Pancreas (tissue), 10 donors: ENCODE measurements around the gene LHFPL3. TPM values are rescaled to one million over a fixed set of nuclear protein-coding genes. Genes with fewer than 3 reads are reported as not detected.
"Not testable (repeated sequence)": the region's sequence is repeated elsewhere in the genome, so short reads cannot be mapped to it uniquely, and the experiment has no call there.

ENCODE experiments used
- ATAC-seq, 4 donors: fragments of 200-7000 bp; cut with Tn5 transposase; one replicate each; pipeline versions ENCODE4 v1.8.0 to v1.9.1; 2020; ENCODE audit warnings: mild to moderate bottlenecking in 4 of 4, moderate library complexity in 4 of 4
- DNase-seq, 6 donors: peaks; one replicate each; pipeline ENCODE4 v3.0.0-alpha.2; 2020
- FAIRE-seq: peaks from 2 replicates; lab custom pipeline; 2012; peaks lifted over from hg19 to GRCh38; lab: Jason Lieb, UNC
- H3K27ac ChIP-seq, 4 donors: fragments of 200-600 bp; sonication (generic); 1 replicate in 3 of 4; 2 replicates in 1 of 4; pipeline versions ENCODE4 v1.5.0 to v1.8.0; 2020
- H3K27me3 ChIP-seq, 4 donors: fragments of 200-600 bp; one replicate each; pipeline ENCODE4 v1.8.0; 2021
- H3K36me3 ChIP-seq, 3 donors: fragments of 200-600 bp; sonication (generic) in 1 of 3; one replicate each; pipeline versions ENCODE4 v1.5.0 to v1.8.0; 2020 to 2021
- H3K4me1 ChIP-seq, 3 donors: fragments of 200-600 bp; one replicate each; pipeline ENCODE4 v1.8.0; 2021
- H3K4me3 ChIP-seq, 4 donors: fragments of 200-600 bp; sonication (generic) in 2 of 4; one replicate each; pipeline versions ENCODE4 v1.5.0 to v1.8.0; 2020 to 2021
- H3K9me3 ChIP-seq, 4 donors: fragments of 200-600 bp; one replicate each; pipeline ENCODE4 v1.8.0; 2021
- WGBS, 2 donors: extraction: QIAGEN DNeasy Blood & Tissue Kit; methylation state at CpG; one replicate each; pipeline ENCODE4 v1.1.7; 2013; 5-methylcytosine and 5-hydroxymethylcytosine counted together
- intact Hi-C, 3 donors: fragments of 100-400 bp; cut with DNase I; formaldehyde crosslinking; loops; one replicate each; pipeline versions ENCODE4 v1.11.1 to v1.14.2; 2022
- polyA plus RNA-seq, 2 donors: library from polyadenylated mRNA; stranded (reverse); fragments of 200-250 nt; gene quantifications; one replicate each; pipeline ENCODE4 v1.2.3, GENCODE V29; 2013
- total RNA-seq, 6 donors: library from RNA; stranded (reverse); fragmentation: NEBNext Ultra II Directional in 4 of 6; extraction: Animal tissue kit (Norgen Biotek cat#: 25700) in 4 of 6; gene quantifications; one replicate each; pipeline versions ENCODE4 v1.2.1 to v1.2.4, GENCODE V29; 2021 to 2023
- TF ChIP-seq, protein P1 (sequence below), 4 donors: fragments of 200-600 bp; sonication (generic) in 3 of 4; IDR thresholded peaks; one replicate each; pipeline versions ENCODE4 v1.5.0 to v1.8.0; 2021; ENCODE audit warnings: antibody characterized with exemption in 4 of 4
- donor health status: healthy with polysubstance abuse.
- donor health status: DM: no; HTN: no; CAD: no; lungs with moderate emphysema.
- donor health status: DM: no; HTN: no; CAD: no.
- donor health status: control.
- donor health status: control.
- donor health status: Bipolar disorder and iron deficiency.
- donor health status: DM: yes; HTN: yes; CAD: no.
- donor health status: DM: no; HTN: no; CAD: no.
- donor health status: DM: no; HTN: no; CAD: no.
- donor health status: DM: yes; HTN: yes; CAD: no.

LHFPL3 gene
- total and polyA plus RNA-seq, 8 donors, result not detected

DNA sequence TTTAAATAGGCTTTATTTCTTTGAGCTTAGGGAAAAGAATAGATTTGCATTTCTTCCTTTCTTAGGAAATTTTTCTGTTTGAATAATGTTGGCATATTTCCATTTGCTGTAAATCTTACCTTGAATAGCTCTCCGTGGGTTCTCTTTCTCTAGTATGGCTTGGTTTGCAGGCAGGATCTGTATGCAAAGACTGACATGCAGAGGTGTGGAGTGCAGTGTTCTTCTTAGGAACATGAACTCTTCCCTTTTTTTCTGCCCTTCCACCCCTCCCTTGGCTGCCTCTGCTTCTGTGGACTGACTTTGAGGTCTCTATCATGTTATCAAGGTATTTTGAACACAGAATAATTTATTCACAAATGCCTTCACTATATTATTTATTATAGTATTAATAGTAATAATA is 222.8 kb downstream of the LHFPL3 start:
- WGBS, 2 donors, result 35 to 54% methylated on average over 1 of the region's 1 CpG
- intact Hi-C loops, result no loop called here
- H3K4me1 ChIP-seq, result no peaks in the 10 kb centered on the region
- no peak for DNase-seq
- no peak for FAIRE-seq
- H3K9me3 ChIP-seq, result no peaks in the 10 kb centered on the region
- TF ChIP-seq, protein P1, sequence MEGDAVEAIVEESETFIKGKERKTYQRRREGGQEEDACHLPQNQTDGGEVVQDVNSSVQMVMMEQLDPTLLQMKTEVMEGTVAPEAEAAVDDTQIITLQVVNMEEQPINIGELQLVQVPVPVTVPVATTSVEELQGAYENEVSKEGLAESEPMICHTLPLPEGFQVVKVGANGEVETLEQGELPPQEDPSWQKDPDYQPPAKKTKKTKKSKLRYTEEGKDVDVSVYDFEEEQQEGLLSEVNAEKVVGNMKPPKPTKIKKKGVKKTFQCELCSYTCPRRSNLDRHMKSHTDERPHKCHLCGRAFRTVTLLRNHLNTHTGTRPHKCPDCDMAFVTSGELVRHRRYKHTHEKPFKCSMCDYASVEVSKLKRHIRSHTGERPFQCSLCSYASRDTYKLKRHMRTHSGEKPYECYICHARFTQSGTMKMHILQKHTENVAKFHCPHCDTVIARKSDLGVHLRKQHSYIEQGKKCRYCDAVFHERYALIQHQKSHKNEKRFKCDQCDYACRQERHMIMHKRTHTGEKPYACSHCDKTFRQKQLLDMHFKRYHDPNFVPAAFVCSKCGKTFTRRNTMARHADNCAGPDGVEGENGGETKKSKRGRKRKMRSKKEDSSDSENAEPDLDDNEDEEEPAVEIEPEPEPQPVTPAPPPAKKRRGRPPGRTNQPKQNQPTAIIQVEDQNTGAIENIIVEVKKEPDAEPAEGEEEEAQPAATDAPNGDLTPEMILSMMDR (IDR thresholded peaks at IDR 0.05), result no peak
- no peak overlapping the region for H3K27ac ChIP-seq
- no peaks in the 10 kb centered on the region for H3K36me3 ChIP-seq
- ATAC-seq, result no peak
- H3K4me3 ChIP-seq, result no peak overlapping the region
- H3K27me3 ChIP-seq, result no peaks in the 10 kb centered on the region

DNA sequence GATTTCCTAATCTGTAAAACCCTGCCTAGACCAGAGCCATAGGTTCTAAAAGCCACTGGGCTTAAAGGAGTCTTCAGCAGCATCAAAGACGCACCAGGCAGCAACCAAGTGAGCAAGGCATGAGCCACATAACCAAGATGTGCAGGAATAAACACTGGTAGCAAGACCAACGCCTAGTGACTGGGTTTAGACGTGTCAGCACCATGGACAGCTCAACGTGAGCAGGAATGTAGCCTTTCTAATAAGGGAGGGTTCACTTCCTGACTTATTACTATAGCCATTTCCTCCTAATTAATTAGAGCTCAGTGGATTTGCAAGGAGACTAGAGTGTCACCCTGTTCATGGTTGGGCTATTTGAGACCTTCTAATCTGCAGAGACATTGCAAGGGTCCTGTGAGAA is 223.7 kb downstream of the LHFPL3 start:
- Histone ChIP-seq H3K9me3 (no peaks in the 10 kb centered on the region), H3K27me3 (no peaks in the 10 kb centered on the region), H3K4me1 (no peaks in the 10 kb centered on the region), H3K4me3 (no peak overlapping the region), H3K36me3 (no peaks in the 10 kb centered on the region), H3K27ac (no peak overlapping the region)
- ATAC-seq (peak in 3 of 4 donors; percentile 80 to 89 (median 82)), FAIRE-seq (no peak), DNase-seq (peak; percentile 14 to 72 (median 40))
- WGBS, 2 donors, result 7 to 11% methylated on average over 4 of the region's 4 CpGs
- TF ChIP-seq, protein P1 (IDR thresholded peaks at IDR 0.05), result no peak
- intact Hi-C loops, result no loop called here

- no peaks in the 10 kb centered on the region for H3K4me1 ChIP-seq
- H3K4me3 ChIP-seq, result no peak overlapping the region
- TF ChIP-seq, protein P1 (IDR thresholded peaks at IDR 0.05), result no peak
- FAIRE-seq (no peak), DNase-seq (no peak), ATAC-seq (peak in 1 of 4 donors; percentile 37)
- H3K27me3 ChIP-seq, result no peaks in the 10 kb centered on the region
- intact Hi-C loops, result no loop called here
- H3K36me3 ChIP-seq, result no peaks in the 10 kb centered on the region
- no peaks in the 10 kb centered on the region for H3K9me3 ChIP-seq
- no peak overlapping the region for H3K27ac ChIP-seq
Observed at GRCh38 chr7:104553074-104553473, 224.7 kb downstream of the LHFPL3 start.

DNA sequence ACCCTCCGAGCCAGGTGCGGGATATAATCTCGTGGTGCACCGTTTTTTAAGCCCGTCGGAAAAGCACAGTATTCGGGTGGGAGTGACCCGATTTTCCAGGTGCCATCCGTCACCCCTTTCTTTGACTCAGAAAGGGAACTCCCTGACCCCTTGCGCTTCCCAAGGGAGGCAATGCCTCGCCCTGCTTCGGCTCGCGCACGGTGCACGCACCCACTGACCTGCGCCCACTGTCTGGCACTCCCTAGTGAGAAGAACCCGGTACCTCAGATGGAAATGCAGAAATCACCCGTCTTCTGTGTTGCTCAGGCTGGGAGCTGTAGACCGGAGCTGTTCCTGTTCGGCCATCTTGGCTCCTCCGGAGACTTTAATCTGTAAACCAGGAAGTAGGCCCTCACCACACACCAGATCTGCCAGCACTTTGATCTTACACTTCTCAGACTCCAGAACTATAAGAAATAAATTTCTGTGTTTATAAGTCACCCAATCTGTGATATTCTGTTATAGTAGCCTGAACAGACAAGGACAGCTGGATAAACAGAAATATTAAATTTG is 235.0 kb downstream of the LHFPL3 start:
- ATAC-seq, H3K9me3 ChIP-seq, H3K36me3 ChIP-seq, H3K4me3 ChIP-seq, H3K4me1 ChIP-seq, FAIRE-seq, H3K27me3 ChIP-seq, intact Hi-C loops, DNase-seq, H3K27ac ChIP-seq: not testable (repeated sequence)
- 84 to 86% methylated on average over 18 to 22 of the region's 22 CpGs for WGBS, 2 donors

GRCh38 chr7:104569751-104570150 is 241.3 kb downstream of the LHFPL3 start:
- no peak for DNase-seq
- Histone ChIP-seq H3K27ac (no peak overlapping the region), H3K4me1 (no peaks in the 10 kb centered on the region), H3K4me3 (no peak overlapping the region), H3K36me3 (no peaks in the 10 kb centered on the region), H3K27me3 (no peaks in the 10 kb centered on the region), H3K9me3 (no peaks in the 10 kb centered on the region)
- no peak for FAIRE-seq
- TF ChIP-seq, protein P1 (IDR thresholded peaks at IDR 0.05), result no peak
- intact Hi-C loops, result no loop called here
- WGBS, 2 donors, result 51 to 76% methylated on average over 3 of the region's 3 CpGs
- no peak for ATAC-seq
